GM12878 (cell line): ENCODE measurements around the gene CKAP2. TPM values are rescaled to one million over a fixed set of nuclear protein-coding genes. Genes with fewer than 3 reads are reported as not detected.

ENCODE experiments used
- ATAC-seq: fragments of 200-7000 bp; cut with Tn5 transposase; 3 replicates; pipeline ENCODE4 v1.9.1; 2020; ENCODE audit warnings: mild to moderate bottlenecking, moderate library complexity
- BruUV-seq: library from RNA; stranded (reverse); fragments of 400-500 nt; replicated peaks from 2 replicates; lab custom pipeline; 2021; lab: Mats Ljungman, UMichigan
- CTCF ChIA-PET: fragments of 300-600 bp; sonication (Branson Sonifier 250); formaldehyde crosslinking; extraction: SDS; loops from one replicate; lab custom pipeline; 2021; ENCODE audit warnings: inconsistent platforms; lab: Yijun Ruan, JAX
- POLR2A ChIA-PET: fragments of 350-600 bp; formaldehyde crosslinking; extraction: SDS; loops from one replicate; lab custom pipeline; 2021; ENCODE audit warnings: inconsistent platforms; lab: Charles Lee
- RAD21 ChIA-PET: fragments of 300-600 bp; sonication (Branson Sonifier 250); formaldehyde crosslinking; loops from one replicate; lab custom pipeline; 2023; ENCODE audit warnings: antibody characterized with exemption; ENCODE audit not compliant: unreplicated experiment; lab: Charles Lee
- SMC1A ChIA-PET: fragments of 300-600 bp; sonication (Branson Sonifier 250); formaldehyde crosslinking; loops from one replicate; lab custom pipeline; 2023; ENCODE audit not compliant: unreplicated experiment, uncharacterized antibody; lab: Charles Lee
- DNase-seq: peaks from one replicate; pipeline ENCODE4 v3.0.0-alpha.2; 2011; ENCODE audit warnings: low read depth, low spot score
- FAIRE-seq: peaks from 3 replicates; lab custom pipeline; 2011; peaks lifted over from hg19 to GRCh38; lab: Jason Lieb, UNC
- H2AFZ ChIP-seq: 2 replicates; pipeline ENCODE4 v1.6.0; 2011; ENCODE audit warnings: low read depth, low read length, control low read depth; ENCODE audit not compliant: control insufficient read depth
- H3K27ac ChIP-seq: 2 replicates; pipeline ENCODE4 v1.5.1; 2011; ENCODE audit warnings: control low read depth; ENCODE audit not compliant: control insufficient read depth, insufficient read depth
- H3K27me3 ChIP-seq, 2 experiments: replicated peaks in 1 of 2; 2 replicates each; pipeline versions ENCODE4 v1.6.0 to v1.6.1; 2011; ENCODE audit warnings: low read length in 1 of 2; ENCODE audit not compliant: control insufficient read depth in 2 of 2, insufficient read depth in 2 of 2
- H3K36me3 ChIP-seq, 2 experiments: 2 replicates each; pipeline ENCODE4 v1.5.1; 2011; ENCODE audit warnings: low read length in 1 of 2; ENCODE audit not compliant: control insufficient read depth in 2 of 2, insufficient read depth in 2 of 2
- H3K4me1 ChIP-seq: 2 replicates; pipeline ENCODE4 v1.6.1; 2011; ENCODE audit warnings: mild to moderate bottlenecking, low read length, moderate library complexity, mixed read lengths; ENCODE audit not compliant: control insufficient read depth, insufficient read depth
- H3K4me2 ChIP-seq: 2 replicates; pipeline ENCODE4 v1.6.0; 2011; ENCODE audit warnings: control low read depth; ENCODE audit not compliant: control insufficient read depth, insufficient read depth
- H3K4me3 ChIP-seq: fragments of 200-600 bp; sonication (generic); 2 replicates; pipeline ENCODE4 v1.5.1; 2016
- H3K79me2 ChIP-seq: 2 replicates; pipeline ENCODE4 v1.6.0; 2011; ENCODE audit warnings: low read length; ENCODE audit not compliant: control insufficient read depth, insufficient read depth
- H3K9ac ChIP-seq: 2 replicates; pipeline ENCODE4 v1.8.0; 2011; ENCODE audit warnings: low read length, control low read depth, mixed read lengths; ENCODE audit not compliant: control insufficient read depth, insufficient read depth
- H3K9me3 ChIP-seq: replicated peaks from 3 replicates; pipeline ENCODE4 v1.5.1; 2011; ENCODE audit warnings: mild to moderate bottlenecking, low read length; ENCODE audit not compliant: control insufficient read depth, insufficient read depth
- H4K20me1 ChIP-seq: 2 replicates; pipeline ENCODE4 v1.6.0; 2011; ENCODE audit not compliant: control insufficient read depth, insufficient read depth
- BACH1 ChIP-seq: fragments of 450-650 bp; IDR thresholded peaks from 2 replicates; pipeline ENCODE4 v1.6.1; 2017; ENCODE audit warnings: mild to moderate bottlenecking, borderline replicate concordance
- CHD1 ChIP-seq: IDR thresholded peaks from 2 replicates; pipeline ENCODE4 v1.6.1; 2012; ENCODE audit warnings: low read depth, low read length, improper control_type of control experiment
- CHD4 ChIP-seq: fragments of 200-600 bp; sonication (generic); IDR thresholded peaks from 2 replicates; pipeline ENCODE4 v1.6.1; 2016; ENCODE audit warnings: mild to moderate bottlenecking
- CTCF ChIP-seq, 3 experiments: IDR thresholded peaks in 2 of 3; conservative IDR thresholded peaks in 1 of 3; 2 replicates each; pipeline ENCODE4 v1.5.1; 2011; ENCODE audit warnings: low read depth in 3 of 3, low read length in 3 of 3, mild to moderate bottlenecking in 3 of 3, control low read depth in 2 of 3, moderate library complexity in 2 of 3, inconsistent platforms in 1 of 3, mixed read lengths in 1 of 3; ENCODE audit not compliant: control insufficient read depth in 2 of 3, insufficient read depth in 1 of 3; ENCODE audit errors: extremely low read depth in 1 of 3
- HDGF ChIP-seq: fragments of 450-650 bp; IDR thresholded peaks from 2 replicates; pipeline ENCODE4 v1.6.1; 2016; ENCODE audit warnings: antibody characterized with exemption
- KDM1A ChIP-seq: fragments of 200-600 bp; sonication (generic); IDR thresholded peaks from 2 replicates; pipeline ENCODE4 v1.6.1; 2016; ENCODE audit warnings: borderline replicate concordance
- KLF5 ChIP-seq: fragments of 450-650 bp; IDR thresholded peaks from 2 replicates; pipeline ENCODE4 v1.6.1; 2014; ENCODE audit warnings: mild to moderate bottlenecking; ENCODE audit not compliant: partially characterized antibody
- MAX ChIP-seq: IDR thresholded peaks from 2 replicates; pipeline ENCODE4 v1.6.1; 2012; ENCODE audit warnings: low read depth, low read length, improper control_type of control experiment
- NKRF ChIP-seq: fragments of 450-650 bp; conservative IDR thresholded peaks from 2 replicates; pipeline ENCODE4 v1.6.1; 2017; ENCODE audit warnings: mild to moderate bottlenecking, moderate library complexity
- NRF1 ChIP-seq: conservative IDR thresholded peaks from 2 replicates; pipeline ENCODE4 v1.6.1; 2011; ENCODE audit warnings: mild to moderate bottlenecking, low read depth, low read length, improper control_type of control experiment
- RFX5 ChIP-seq: IDR thresholded peaks from 2 replicates; pipeline ENCODE4 v1.6.1; 2011; ENCODE audit warnings: low read depth, low read length, improper control_type of control experiment
- SIN3A ChIP-seq: IDR thresholded peaks from 2 replicates; pipeline ENCODE4 v1.6.1; 2012; ENCODE audit warnings: low read depth, low read length, improper control_type of control experiment
- SMARCA5 ChIP-seq: fragments of 450-650 bp; IDR thresholded peaks from 2 replicates; pipeline ENCODE4 v1.6.1; 2017; ENCODE audit warnings: mild to moderate bottlenecking
- ZNF622 ChIP-seq: fragments of 450-650 bp; IDR thresholded peaks from 2 replicates; pipeline ENCODE4 v1.6.1; 2017; ENCODE audit warnings: mild to moderate bottlenecking, inconsistent platforms
- WGBS: methylation state at CpG from one replicate; pipeline ENCODE4 v1.1.6; 2016; ENCODE audit warnings: low lambda C conversion rate; ENCODE audit not compliant: insufficient replicate concordance, insufficient coverage; ENCODE audit errors: missing lambda C conversion rate; 5-methylcytosine and 5-hydroxymethylcytosine counted together
- in situ Hi-C: fragments of 300-500 bp; cut with MboI; formaldehyde crosslinking; loops from 9 replicates; pipeline ENCODE4 v1.14.3; 2018; ENCODE audit warnings: mixed read lengths
- intact Hi-C: fragments of 100-400 bp; cut with micrococcal nuclease; formaldehyde crosslinking; loops from one replicate; pipeline ENCODE4 v1.14.2; 2022; ENCODE audit not compliant: unreplicated experiment
- polyA plus RNA-seq, 11 experiments: library from polyadenylated mRNA; depleted of rRNA in 4 of 11; unstranded in 6 of 11; stranded (reverse) in 5 of 11; fragments of >200 nt; fragmentation: Nextera tagmentation in 4 of 11; fragmentation: Illumina TruSeq in 1 of 11; extraction: Ambion mirVana in 4 of 11; extraction: Trizol in 1 of 11; gene quantifications; 1 replicate in 1 of 11; 2 replicates in 10 of 11; pipeline versions ENCODE4 v1.2.1 to v1.2.3, GENCODE V29; 2011 to 2016; ENCODE audit warnings: inconsistent platforms in 2 of 11, missing spikeins in 2 of 11, low read depth in 1 of 11
- total RNA-seq, 4 experiments: library from RNA; depleted of rRNA in 3 of 4; stranded (reverse); fragments of >200 nt in 3 of 4; fragmentation: Illumina TruSeq in 1 of 4; extraction: Trizol in 1 of 4; gene quantifications; 2 replicates each; pipeline versions ENCODE4 v1.2.1 to v1.2.3, GENCODE V29; 2013 to 2021

The CKAP2 gene
- total and polyA plus RNA-seq, 10 of the 15 experiments (the other 5 are each of a cell fraction or from before 2014, with no cell fraction given): 20.9 to 62.3 (median 37.5) TPM

- ChIA-PET POLR2A (no interaction called here), CTCF (no interaction called here), RAD21 (no interaction called here), SMC1A (interaction anchor here (1.0 kb wide), 1 partner anchor 36 kb away, joined by 3 read pairs; the partner anchor contains the start of gene VPS36)
- Histone ChIP-seq H2AFZ (no peak overlapping the region), H3K4me2 (no peak overlapping the region), H3K27me3 (no peaks in the 10 kb centered on the region), H3K9ac (no peak overlapping the region), H3K4me1 (no peaks in the 10 kb centered on the region), H3K9me3 (no peaks in the 10 kb centered on the region), H3K4me3 (no peak overlapping the region), H3K79me2 (no peaks in the 10 kb centered on the region), H3K27ac (no peak overlapping the region), H4K20me1 (no peaks in the 10 kb centered on the region), H3K36me3 (peaks cover 2 to 10% of the 10 kb centered on the region in 2 experiments; a peak in 3 of 4 replicates)
- TF ChIP-seq BACH1 (no peak), SIN3A (no peak), KLF5 (no peak), NKRF (no peak), ZNF622 (no peak), SMARCA5 (no peak), NRF1 (no peak), RFX5 (no peak), KDM1A (no peak), CTCF (IDR thresholded peaks at IDR 0.05 in 2 of 3, conservative IDR thresholded peaks at IDR 0.05 in 1 of 3; ENCODE audit: control insufficient read depth in 2 of 3, extremely low read depth in 1 of 3, insufficient read depth in 1 of 3, low read depth in 3 of 3, low read length in 3 of 3) (no peak), CHD1 (no peak), MAX (no peak), CHD4 (no peak), HDGF (no peak)
- 100% methylated on average over 1 of the region's 1 CpG for WGBS
- no TSS peak for BruUV-seq
- DNase-seq: no peak
- FAIRE-seq: no peak
- intact Hi-C loops: no loop called here
- in situ Hi-C loops: no loop called here
- no peak for ATAC-seq
Observed at GRCh38 chr13:52414963-52415362, 40.3 kb upstream of the CKAP2 start.
